Testis (tissue), 2 donors: Measurements from ENCODE around the gene SPARC.

Experiments
- CTCF ChIP-seq, 3 experiments: fragments of 450-650 bp in 2 of 3; fragments of 200-600 bp in 1 of 3; sonication (generic) in 1 of 3; IDR thresholded peaks; one replicate each; pipeline ENCODE4 v1.5.1; 2016 to 2019; ENCODE audit warnings: antibody characterized with exemption in 3 of 3, mild to moderate bottlenecking in 2 of 3, moderate library complexity in 1 of 3
- POLR2A ChIP-seq: fragments of 450-650 bp; IDR thresholded peaks from one replicate; pipeline ENCODE4 v1.6.1; 2017; ENCODE audit warnings: antibody characterized with exemption, mild to moderate bottlenecking, moderate library complexity

GRCh38 chr5:151707567-151707966, 20.9 kb upstream of the SPARC start:
- TF ChIP-seq CTCF (IDR thresholded peaks at IDR 0.05) (no peak), POLR2A (no peak)
